ENCODE results near the gene AFAP1. TPM values are rescaled to one million over a fixed set of nuclear protein-coding genes. Genes with fewer than 3 reads are reported as not detected.

The AFAP1 gene
- total RNA-seq, 1 donor from 2014 or later = 31.9 TPM

GRCh38 chr4:7747566-7747965 is 192.1 kb downstream of the AFAP1 start:
- DNase-seq (ENCODE audit: low spot score, unreplicated experiment) = no peak
- TF ChIP-seq CTCF (IDR thresholded peaks at IDR 0.05; ENCODE audit: unreplicated experiment) = no peak
- Mint-ChIP-seq H3K27ac (peak overlapping the region; percentile 6), H3K4me3 (ENCODE audit: low read depth) (no peak overlapping the region), H3K4me1 (ENCODE audit: low read depth) (peaks cover 4% of the 10 kb centered on the region), H3K27me3 (peaks cover 11% of the 10 kb centered on the region), H3K36me3 (ENCODE audit: insufficient read depth) (no peaks in the 10 kb centered on the region), H3K9me3 (ENCODE audit: low read depth) (no peaks in the 10 kb centered on the region)

GRCh38 chr4:7747062-7747385 is 192.6 kb downstream of the AFAP1 start:
- Mint-ChIP-seq H3K36me3 (ENCODE audit: insufficient read depth) (no peaks in the 10 kb centered on the region), H3K27me3 (peaks cover 11% of the 10 kb centered on the region), H3K4me1 (ENCODE audit: low read depth) (peaks cover 4% of the 10 kb centered on the region), H3K9me3 (ENCODE audit: low read depth) (no peaks in the 10 kb centered on the region), H3K4me3 (ENCODE audit: low read depth) (no peak overlapping the region), H3K27ac (peak overlapping the region; percentile 6)
- no peak for TF ChIP-seq CTCF (IDR thresholded peaks at IDR 0.05; ENCODE audit: unreplicated experiment)
- no peak for DNase-seq (ENCODE audit: low spot score, unreplicated experiment)

- Mint-ChIP-seq H3K9me3 (ENCODE audit: low read depth) (no peaks in the 10 kb centered on the region), H3K4me3 (ENCODE audit: low read depth) (no peak overlapping the region), H3K36me3 (ENCODE audit: insufficient read depth) (no peaks in the 10 kb centered on the region), H3K27me3 (peaks cover 11% of the 10 kb centered on the region), H3K4me1 (ENCODE audit: low read depth) (peaks cover 4% of the 10 kb centered on the region), H3K27ac (no peak overlapping the region)
- no peak for TF ChIP-seq CTCF (IDR thresholded peaks at IDR 0.05; ENCODE audit: unreplicated experiment)
- DNase-seq (ENCODE audit: low spot score, unreplicated experiment) = no peak
Observed at GRCh38 chr4:7746351-7747061, 193.2 kb downstream of the AFAP1 start.

GRCh38 chr4:7745301-7745885 is 194.3 kb downstream of the AFAP1 start:
- no peaks in the 10 kb centered on the region for H3K36me3 Mint-ChIP-seq (ENCODE audit: insufficient read depth)
- H3K4me3 Mint-ChIP-seq (ENCODE audit: low read depth) = no peak overlapping the region
- no peak for TF ChIP-seq CTCF (IDR thresholded peaks at IDR 0.05; ENCODE audit: unreplicated experiment)
- no peak for DNase-seq (ENCODE audit: low spot score, unreplicated experiment)
- peaks cover 11% of the 10 kb centered on the region for H3K27me3 Mint-ChIP-seq
- peaks cover 4% of the 10 kb centered on the region for H3K4me1 Mint-ChIP-seq (ENCODE audit: low read depth)
- H3K27ac Mint-ChIP-seq = no peak overlapping the region
- no peaks in the 10 kb centered on the region for H3K9me3 Mint-ChIP-seq (ENCODE audit: low read depth)

- Mint-ChIP-seq H3K4me1 (ENCODE audit: low read depth) (peaks cover 1% of the 10 kb centered on the region), H3K27ac (no peak overlapping the region), H3K9me3 (ENCODE audit: low read depth) (no peaks in the 10 kb centered on the region), H3K4me3 (ENCODE audit: low read depth) (no peak overlapping the region), H3K27me3 (peaks cover 11% of the 10 kb centered on the region), H3K36me3 (ENCODE audit: insufficient read depth) (no peaks in the 10 kb centered on the region)
- no peak for DNase-seq (ENCODE audit: low spot score, unreplicated experiment)
- no peak for TF ChIP-seq CTCF (IDR thresholded peaks at IDR 0.05; ENCODE audit: unreplicated experiment)
Observed at GRCh38 chr4:7744142-7744804, 195.4 kb downstream of the AFAP1 start.
